Measurements from ENCODE around the gene ABCD4. TPM values are rescaled to one million over a fixed set of nuclear protein-coding genes. Genes with fewer than 3 reads are reported as not detected.
"Not testable (repeated sequence)": the region's sequence is repeated elsewhere in the genome, so short reads cannot be mapped to it uniquely, and the experiment has no call there.

ABCD4 gene
- total RNA-seq, 4 donors from 2014 or later, result 20.7 to 32.2 (median 23.2) TPM

DNA sequence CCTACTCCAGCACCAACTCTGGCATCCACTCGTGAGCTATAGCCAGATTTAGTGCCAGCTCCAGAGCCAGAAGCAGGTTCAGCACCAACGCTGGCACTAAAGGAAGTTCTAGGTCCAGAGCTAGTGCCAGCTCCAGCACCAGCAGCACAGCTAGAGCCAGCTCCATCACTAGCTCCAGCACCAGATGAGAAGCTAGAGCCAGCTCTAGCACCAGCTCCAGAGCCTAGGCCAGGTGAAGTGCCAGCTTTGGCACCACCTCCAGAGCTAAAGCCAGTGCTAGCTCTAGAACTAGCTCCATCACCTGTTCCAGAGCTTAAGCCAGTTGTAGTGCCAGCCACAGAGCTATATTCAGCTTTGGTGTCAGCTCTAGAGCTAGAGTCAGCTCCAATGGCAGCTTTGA is 24.7 kb downstream of the ABCD4 start:
- no peak for TF ChIP-seq POLR2A (IDR thresholded peaks at IDR 0.05)
- TF ChIP-seq, protein P1, sequence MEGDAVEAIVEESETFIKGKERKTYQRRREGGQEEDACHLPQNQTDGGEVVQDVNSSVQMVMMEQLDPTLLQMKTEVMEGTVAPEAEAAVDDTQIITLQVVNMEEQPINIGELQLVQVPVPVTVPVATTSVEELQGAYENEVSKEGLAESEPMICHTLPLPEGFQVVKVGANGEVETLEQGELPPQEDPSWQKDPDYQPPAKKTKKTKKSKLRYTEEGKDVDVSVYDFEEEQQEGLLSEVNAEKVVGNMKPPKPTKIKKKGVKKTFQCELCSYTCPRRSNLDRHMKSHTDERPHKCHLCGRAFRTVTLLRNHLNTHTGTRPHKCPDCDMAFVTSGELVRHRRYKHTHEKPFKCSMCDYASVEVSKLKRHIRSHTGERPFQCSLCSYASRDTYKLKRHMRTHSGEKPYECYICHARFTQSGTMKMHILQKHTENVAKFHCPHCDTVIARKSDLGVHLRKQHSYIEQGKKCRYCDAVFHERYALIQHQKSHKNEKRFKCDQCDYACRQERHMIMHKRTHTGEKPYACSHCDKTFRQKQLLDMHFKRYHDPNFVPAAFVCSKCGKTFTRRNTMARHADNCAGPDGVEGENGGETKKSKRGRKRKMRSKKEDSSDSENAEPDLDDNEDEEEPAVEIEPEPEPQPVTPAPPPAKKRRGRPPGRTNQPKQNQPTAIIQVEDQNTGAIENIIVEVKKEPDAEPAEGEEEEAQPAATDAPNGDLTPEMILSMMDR (IDR thresholded peaks at IDR 0.05), result no peak
- Histone ChIP-seq H3K27ac (no peak overlapping the region), H3K9me3 (peaks cover 0 to 6% (median 0%) of the 10 kb centered on the region in 3 donors), H3K4me1 (peaks cover 0 to 8% (median 0%) of the 10 kb centered on the region in 3 donors), H3K4me3 (no peak overlapping the region), H3K36me3 (peaks cover 0 to 25% (median 4%) of the 10 kb centered on the region in 3 donors), H3K27me3 (no peaks in the 10 kb centered on the region)
- intact Hi-C loops (cut with DNase I), result no loop called here
- 86% methylated on average over 1 of the region's 2 CpGs; no CpG with 5 or more reads in 1 of the 2 donors for WGBS, 2 donors
- no peak for DNase-seq

DNA sequence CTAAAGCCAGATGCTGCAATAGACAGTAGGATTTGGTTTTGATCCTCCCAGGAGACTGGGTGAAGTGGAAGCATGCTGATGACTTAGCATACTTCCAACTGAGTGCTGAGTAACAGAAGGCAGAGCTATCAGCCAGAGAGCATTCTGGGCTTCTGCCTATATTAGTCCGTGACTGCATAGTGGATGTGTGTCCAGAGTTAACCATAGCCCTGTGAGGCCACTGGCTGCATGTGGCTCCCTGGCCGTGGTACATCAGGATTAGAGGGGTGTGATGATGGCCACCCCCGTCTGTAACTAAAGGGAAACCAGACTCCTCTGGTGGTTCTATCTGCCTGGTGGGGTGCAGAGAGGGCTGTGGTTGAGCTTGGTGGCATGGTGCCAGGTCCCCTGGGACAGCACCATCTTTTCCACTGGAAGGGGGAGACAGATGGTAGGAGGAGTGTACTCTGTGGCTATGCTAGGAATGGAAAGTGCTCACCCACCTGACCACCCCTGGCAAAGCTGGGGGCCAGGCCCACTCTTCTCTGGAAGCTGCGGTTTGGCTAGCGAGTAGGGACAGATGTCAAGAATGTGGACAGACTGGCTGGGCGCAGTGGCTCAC is 27.4 kb downstream of the ABCD4 start:
- intact Hi-C loops (cut with DNase I), result no loop called here
- no peak overlapping the region for H3K27ac ChIP-seq
- no peaks in the 10 kb centered on the region for H3K36me3 ChIP-seq
- no peak overlapping the region for H3K4me3 ChIP-seq
- TF ChIP-seq POLR2A (IDR thresholded peaks at IDR 0.05), result no peak
- TF ChIP-seq, protein P1 (IDR thresholded peaks at IDR 0.05), result no peak
- H3K9me3 ChIP-seq, result peaks cover 0 to 6% (median 0%) of the 10 kb centered on the region in 3 donors
- 29 to 48% methylated on average over 3 to 5 of the region's 6 CpGs for WGBS, 2 donors
- no peak for DNase-seq
- H3K4me1 ChIP-seq, result peaks cover 0 to 12% (median 0%) of the 10 kb centered on the region in 3 donors
- peaks cover 0 to 5% (median 0%) of the 10 kb centered on the region in 4 donors for H3K27me3 ChIP-seq

DNA sequence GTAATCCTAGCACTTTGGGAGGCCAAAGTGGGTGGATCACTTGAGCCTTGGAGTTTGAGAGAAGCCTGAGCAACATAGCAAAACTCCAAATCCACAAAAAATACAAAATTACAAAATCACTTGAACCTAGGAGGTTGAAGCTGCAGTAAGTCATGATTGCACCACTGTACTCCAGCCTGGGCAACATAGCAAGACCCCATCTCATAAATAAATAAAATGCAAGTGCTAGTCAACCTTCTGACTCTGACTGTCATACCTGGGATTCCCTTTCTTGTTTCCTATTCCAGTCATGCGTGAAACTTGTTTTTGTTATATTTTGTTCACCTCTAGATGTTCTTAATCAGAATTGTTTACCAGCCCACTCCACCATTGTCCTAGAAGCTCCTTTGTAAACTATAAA is 31.4 kb downstream of the ABCD4 start:
- DNase-seq, result no peak
- Histone ChIP-seq H3K27ac (no peak overlapping the region), H3K9me3 (no peaks in the 10 kb centered on the region), H3K36me3 (no peaks in the 10 kb centered on the region), H3K4me3 (no peak overlapping the region), H3K4me1 (peaks cover 0 to 15% (median 0%) of the 10 kb centered on the region in 3 donors), H3K27me3 (peaks cover 0 to 5% (median 0%) of the 10 kb centered on the region in 4 donors)
- TF ChIP-seq, protein P1 (IDR thresholded peaks at IDR 0.05), result no peak
- TF ChIP-seq POLR2A (IDR thresholded peaks at IDR 0.05), result no peak
- intact Hi-C loops (cut with DNase I), result no loop called here
- WGBS, 2 donors, result 91 to 92% methylated on average over 1 of the region's 1 CpG

DNA sequence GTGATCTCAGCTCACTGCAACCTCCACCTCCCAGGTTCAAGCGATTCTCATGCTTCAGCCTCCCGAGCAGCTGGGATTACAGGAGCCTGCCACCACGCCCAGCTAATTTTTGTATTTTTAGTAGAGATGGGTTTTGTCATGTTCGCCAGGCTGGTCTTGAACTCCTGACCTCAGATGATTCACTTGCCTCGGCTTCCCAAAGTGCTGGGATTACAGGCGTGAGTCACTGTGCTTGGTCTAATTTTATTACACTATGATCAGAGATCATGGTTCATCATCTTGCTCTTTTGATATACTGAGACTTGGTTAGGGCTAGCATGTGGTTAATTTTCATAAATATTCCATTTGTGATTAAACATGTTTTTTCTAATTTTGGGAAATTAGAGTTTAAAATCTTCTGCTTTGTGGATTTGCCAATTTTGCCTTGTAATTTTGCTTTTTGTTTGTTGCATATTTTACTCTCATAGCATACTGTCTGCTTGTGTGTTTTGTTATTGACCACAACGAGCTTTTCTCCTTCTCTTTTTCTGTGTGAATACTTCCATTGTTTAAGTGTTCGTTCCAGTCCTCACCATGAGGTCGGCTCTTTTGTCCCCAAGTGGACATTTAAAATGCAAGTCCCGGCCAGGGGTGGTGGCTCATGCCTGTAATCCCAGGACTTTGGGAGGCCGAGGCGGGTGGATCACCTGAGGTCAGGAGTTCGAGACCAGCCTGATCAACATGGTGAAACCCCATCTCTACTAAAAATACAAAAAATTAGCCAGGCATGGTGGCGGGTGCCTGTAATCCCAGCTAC is 32.2 kb downstream of the ABCD4 start:
- H3K27me3 ChIP-seq; H3K9me3 ChIP-seq; intact Hi-C loops (cut with DNase I); H3K36me3 ChIP-seq; H3K27ac ChIP-seq; H3K4me3 ChIP-seq; DNase-seq: not testable (repeated sequence)
- H3K4me1 ChIP-seq, result peaks cover 0 to 11% (median 0%) of the 10 kb centered on the region in 3 donors
- WGBS, 2 donors, result 28 to 51% methylated on average over 8 to 10 of the region's 14 CpGs

DNA sequence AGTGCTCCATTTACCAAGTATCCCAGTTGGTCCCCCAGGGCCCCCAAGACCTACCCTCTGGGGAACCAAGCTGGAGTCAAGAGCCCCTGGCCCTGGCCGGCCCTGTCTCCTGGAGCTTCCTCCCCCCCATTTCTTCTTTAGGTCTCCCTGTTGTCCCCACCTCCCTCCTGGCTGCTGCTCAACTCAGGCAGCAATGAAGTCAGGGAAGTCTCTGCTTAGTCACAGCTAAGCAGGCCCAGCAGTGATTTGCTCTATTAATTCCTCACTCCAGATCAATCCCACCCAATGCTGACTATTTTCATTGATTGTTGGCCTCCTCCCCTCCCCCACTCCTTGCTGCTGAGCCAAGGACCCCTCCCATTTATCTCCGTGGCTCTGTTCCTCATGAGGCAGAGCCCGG is 35.1 kb downstream of the ABCD4 start:
- TF ChIP-seq, protein P1 (IDR thresholded peaks at IDR 0.05), result no peak
- no peak for TF ChIP-seq POLR2A (IDR thresholded peaks at IDR 0.05)
- H3K27me3 ChIP-seq, result peaks cover 0 to 5% (median 0%) of the 10 kb centered on the region in 4 donors
- no peak overlapping the region for H3K27ac ChIP-seq
- DNase-seq, result no peak
- no peaks in the 10 kb centered on the region for H3K9me3 ChIP-seq
- H3K4me1 ChIP-seq, result peaks cover 0 to 7% (median 0%) of the 10 kb centered on the region in 3 donors
- 57% methylated on average over 3 of the region's 3 CpGs for WGBS, 2 donors
- H3K36me3 ChIP-seq, result no peaks in the 10 kb centered on the region
- intact Hi-C loops (cut with DNase I), result no loop called here
- H3K4me3 ChIP-seq, result no peak overlapping the region

Data from esophagus squamous epithelium (tissue), 5 donors.